NCI-H82 treated with DMSO at 0.1 percent for 48 hours (cell line): ENCODE results near the gene EYS.

ENCODE experiments used
- DNase-seq: peaks from one replicate; lab custom pipeline; 2025; ENCODE audit not compliant: unreplicated experiment; lab: John Stamatoyannopoulos, UW

The EYS gene

DNA sequence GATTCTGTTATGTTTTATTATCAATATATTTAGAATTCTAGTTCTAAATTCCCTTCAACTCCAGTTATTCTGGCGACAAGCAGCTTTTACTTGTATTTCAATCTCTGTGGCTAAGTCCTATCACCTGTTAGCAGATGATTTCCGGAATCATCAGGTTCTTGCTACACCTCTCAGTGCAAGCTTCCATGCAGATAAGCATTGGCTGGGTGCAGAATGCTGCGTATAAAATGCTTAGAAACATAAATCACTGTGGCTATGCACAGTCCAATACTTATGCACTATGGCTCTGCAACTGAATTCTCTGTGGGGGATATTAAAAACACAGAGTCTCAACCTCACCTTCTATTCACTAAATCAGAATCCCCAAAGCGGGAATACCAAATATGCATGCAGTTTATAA is 720.0 kb downstream of the EYS start:
- no peak for DNase-seq

DNA sequence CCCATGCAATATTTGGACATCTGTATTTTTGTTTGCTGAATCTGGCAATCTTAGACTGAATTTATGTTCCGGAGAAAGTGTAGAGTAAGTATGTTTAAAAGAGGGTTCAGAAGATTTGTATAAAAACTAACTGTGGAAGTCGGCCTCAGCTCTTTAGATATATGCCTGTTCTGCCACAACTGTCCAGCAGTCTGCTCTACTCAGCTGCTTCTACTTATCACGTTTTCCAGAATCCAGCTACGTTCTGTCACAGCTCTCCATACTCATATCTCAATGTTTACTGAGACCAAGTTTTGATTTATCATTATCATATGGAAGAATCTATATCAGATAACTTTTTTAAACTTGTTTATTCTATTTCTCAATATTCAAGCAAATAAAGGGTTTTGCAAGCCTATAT is 721.3 kb downstream of the EYS start:
- no peak for DNase-seq

DNA sequence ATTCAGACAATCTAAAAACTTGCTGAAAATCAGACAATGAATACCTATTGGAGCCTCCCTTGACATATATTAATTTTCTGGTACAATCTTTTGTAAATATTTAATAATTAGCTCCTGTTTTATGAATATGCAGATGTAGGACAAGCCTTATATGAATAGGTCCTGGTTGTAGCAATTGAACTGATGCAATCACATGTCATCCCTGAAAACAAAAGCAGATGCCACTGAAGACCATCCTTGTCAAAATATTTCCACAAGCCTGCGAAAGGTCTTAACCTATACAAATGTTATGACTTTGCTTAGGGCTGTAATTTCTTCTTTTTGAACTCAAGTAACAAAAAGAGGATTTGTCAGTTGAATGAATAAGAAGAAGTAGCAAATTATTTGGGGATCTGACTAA is 722.1 kb downstream of the EYS start:
- DNase-seq = no peak

DNA sequence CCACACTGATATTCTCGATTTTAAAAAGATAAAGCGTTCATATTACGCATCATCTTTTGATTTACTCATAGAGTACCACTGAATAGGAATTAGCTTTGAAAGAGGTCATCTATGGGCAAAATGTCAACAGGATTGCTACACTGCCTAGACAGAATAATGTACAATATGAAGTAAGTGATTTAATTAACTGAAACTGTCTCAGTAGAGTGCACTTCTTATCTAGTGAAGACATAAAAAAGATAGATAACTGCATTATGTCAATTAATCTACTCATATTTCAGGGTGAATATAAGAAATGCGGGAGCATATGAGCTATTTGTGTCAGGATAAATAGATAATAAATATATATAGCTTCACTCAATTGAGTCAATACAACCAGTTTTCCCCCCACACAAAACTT is 723.9 kb downstream of the EYS start:
- DNase-seq = no peak

DNA sequence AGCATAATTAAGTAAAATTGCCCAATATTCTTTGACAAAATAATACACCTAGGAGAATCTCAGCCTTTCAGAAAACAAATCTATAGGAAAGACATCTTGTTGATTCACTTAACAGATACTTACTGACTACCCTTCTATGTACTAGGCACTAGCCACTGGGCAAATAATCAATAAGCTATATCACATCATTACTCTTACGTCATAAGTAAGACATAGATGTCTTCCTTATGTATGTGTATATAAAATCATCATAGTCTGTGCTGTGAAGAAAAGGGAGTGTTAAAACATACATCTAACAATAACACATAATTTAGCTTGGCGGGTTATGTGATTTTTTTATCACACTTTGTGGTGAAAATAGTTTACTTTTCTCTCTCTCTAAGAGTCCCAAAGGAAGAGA is 733.9 kb downstream of the EYS start:
- DNase-seq = no peak

DNA sequence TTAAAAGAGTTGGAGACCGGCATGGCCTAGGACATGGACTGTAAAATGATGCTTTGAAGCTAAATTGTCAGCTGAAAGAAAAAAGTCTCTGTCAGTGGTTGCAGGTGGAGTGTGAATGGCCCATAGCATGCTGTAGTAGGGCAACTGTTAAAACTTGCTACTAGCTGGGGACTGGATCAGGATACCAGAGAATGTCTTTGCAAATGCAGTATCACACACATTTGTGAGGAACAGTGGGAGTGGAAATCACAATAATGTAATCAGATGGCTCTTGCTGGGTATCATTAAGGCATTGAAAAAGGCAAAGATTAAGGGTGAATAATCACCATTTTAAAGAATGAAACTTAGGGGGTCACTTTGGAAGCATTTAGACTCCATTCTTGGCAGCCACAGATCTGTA is 737.9 kb downstream of the EYS start:
- no peak for DNase-seq

DNA sequence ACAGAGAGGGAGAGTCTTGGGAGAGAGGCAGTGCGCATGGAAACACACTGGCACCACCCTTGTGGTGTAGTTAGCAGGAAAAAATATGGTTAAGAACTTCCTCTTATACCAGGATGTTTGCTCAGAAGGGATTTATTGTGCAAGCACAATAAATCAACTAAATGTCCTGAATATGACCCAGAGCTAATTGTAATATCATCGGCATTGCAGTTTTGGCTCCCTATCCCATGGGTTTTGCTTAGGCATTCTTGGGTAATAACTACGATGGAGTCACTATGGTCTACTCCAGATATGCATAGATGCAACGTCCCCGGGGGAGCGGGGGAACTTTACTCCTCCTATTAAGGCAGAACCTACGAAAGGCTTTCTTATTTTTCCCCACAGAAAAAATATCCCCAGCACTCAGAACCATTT is 751.6 kb downstream of the EYS start:
- DNase-seq = no peak

DNA sequence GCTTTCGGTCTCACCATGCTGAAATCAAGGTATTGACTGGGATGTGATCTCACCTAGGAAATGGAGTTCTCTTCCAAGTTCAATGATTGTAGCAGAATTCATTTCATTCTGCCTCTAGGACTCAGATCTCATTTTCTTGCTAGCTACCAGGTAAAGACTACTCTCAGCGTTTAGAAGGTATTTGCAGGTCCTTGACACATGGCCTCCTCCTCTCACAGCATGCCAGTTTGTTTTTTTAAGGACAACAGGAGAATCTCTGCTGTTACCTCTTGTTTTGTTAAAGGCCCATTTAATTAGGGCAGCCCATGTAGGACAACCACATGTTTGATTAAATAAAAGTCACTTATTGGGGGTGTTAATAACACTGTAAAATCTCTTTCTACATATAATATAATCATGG is 757.8 kb downstream of the EYS start:
- no peak for DNase-seq

DNA sequence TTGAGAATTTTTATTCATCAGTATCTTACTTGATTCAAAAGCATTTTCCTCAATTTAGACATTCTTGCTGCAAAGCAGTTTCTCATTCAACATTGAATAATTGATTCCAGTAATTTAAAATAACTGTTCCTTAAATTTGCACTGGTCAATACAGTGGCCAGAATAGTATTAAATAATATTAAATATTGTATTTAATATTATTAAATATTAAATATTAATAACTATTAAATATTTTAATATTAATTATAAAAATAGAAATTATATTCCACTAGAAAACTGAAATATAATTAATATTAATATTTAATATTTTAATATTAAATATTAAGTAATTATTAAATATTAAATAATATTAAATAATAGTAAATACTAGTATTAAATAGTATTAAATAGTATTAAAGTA is 758.8 kb downstream of the EYS start:
- DNase-seq = no peak

DNA sequence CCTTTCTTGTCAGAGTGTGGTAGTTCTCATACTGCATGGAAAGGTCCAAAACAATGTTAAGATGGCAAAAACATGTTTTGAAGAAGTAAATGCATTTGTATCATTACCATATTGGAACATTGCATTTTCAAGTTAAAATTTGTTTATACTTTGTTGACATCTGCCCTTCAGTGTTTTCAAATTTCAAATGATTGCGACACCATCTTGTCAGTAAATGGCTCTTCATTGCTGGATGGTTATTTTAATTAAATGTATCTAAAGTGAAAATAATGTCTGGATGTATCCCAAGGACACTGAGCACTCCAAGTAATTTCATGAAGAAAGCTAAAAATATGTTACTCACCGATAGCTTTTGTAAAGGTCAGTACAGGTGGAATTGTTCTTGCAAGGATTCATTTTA is 761.6 kb downstream of the EYS start:
- no peak for DNase-seq

DNA sequence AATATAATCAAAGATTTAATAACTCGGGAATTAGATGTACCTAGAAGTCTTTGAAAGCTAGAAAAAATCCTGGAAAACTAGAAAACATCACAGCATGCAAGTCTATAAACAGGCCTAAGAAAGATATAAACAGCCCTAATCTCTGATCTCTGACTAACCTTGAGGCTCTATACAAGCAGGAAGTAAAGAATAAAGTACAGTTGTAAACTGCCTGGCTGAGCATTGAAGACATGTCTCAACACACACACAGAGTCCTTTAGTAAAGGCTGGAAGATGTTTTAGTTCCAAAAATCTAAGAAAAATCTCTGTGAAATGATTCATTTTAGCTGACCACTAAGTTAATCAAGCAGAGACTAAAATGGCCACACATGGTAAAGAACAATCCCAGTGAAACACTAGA is 774.5 kb downstream of the EYS start:
- no peak for DNase-seq

DNA sequence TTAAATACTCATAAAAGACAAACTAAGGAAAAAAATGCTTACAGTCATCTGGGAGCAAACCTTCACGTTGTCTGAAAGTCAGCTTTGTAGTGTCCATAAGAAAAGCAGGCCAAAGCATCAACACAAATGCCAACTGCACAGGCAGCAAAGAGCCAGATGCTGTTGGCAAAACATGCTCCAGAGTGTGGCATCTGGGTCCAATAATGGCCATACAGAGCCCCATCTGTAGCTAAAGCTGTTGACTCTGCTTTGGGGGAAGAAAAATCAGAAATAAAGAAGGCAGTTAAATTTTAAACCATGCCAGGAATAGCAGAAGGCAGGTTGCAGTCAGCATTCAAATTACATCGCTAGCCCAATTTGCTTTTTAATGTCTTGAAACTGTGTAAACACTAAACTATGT is 776.3 kb downstream of the EYS start:
- DNase-seq = no peak

DNA sequence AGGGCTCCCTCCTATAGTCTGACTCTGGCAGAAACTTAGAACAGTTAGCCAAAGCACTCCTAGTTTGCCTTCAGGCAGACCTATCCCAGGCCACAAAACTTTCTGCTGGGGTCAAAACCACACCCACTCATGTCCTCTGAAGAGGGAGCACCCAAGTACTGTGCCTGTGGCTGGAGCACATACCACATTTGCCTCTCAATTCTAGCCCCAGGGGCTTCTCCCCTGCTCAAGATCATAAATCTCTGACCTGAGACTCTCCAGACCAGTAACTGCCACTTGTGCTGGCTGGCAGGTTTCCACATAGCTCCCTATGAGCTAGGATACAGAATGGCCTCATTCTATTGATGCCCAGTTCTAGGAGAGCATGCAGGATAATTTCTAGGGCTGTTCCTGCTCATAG is 781.0 kb downstream of the EYS start:
- no peak for DNase-seq

DNA sequence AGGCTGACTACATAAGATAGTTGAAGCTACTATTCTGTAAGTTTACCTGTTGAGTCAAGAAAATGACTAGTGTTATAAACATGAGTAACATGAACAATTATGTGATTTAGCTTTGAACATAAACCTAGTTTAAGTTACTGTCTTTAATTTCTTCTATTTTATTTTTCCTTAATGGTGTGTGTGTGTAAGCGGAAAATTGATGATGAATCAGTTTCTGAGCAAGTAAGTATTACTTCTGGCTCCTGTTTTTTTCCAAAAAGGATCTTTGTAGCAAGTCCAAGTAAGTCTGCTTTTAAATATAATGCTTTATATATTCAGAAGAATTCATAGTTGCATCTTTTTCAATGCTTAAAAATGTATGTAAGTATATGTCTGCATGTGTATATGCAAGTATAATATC is 786.8 kb downstream of the EYS start:
- DNase-seq = no peak

DNA sequence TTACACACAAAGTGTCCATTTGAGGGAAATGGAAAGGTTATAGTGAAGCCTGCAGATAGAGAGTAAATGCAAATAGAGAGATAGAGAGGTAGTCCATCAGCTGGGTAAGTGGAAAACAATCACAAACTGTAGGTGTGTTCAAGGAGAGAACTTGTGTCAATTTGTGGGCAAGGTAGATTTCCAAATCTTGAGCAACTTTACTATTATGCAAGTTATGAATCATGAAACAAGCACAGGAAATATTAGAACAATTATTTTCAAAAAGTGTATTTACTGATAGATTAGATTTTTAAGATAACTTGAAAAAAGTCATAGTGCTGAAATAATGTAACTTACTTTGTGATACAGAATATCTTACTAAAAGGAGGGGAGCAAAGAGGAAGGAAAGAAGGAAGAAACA is 792.9 kb downstream of the EYS start:
- no peak for DNase-seq

DNA sequence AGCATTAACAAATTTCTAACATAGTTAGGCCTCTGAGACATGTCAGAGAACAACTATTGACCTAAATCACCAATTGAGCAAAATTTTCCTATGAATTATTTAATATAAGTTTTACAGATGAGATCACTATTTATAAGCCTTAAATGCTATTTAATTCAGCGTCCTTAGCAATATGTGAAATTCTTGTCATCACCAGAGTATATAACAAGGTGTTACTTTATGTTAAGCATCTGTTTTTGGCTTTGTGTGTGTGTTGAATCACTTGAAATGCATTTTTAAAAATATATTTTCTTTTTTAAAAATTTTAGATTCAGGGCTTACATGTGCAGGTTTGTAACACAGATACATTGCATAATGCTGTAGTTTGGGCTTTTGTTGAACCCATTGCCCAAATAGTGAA is 794.1 kb downstream of the EYS start:
- no peak for DNase-seq

DNA sequence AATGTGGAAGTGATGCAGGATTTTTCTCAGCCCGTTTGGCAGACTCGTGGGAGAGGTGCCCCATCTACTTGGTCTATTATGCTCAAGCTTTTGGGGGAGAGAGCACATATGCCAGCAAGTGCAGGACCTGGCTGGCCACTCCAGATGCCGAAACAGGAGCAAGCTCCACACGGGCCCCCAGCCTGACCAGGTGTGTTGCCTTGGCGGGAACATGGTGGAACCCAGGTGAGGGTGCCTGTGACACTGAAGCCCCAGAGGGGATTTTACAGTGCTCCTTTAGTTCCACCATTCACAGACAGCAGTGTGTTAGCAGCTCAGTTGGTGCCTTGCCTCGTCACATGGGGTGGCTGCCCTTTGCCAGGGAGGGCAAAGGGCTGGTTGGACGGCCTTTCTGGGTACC is 798.9 kb downstream of the EYS start:
- DNase-seq = no peak

DNA sequence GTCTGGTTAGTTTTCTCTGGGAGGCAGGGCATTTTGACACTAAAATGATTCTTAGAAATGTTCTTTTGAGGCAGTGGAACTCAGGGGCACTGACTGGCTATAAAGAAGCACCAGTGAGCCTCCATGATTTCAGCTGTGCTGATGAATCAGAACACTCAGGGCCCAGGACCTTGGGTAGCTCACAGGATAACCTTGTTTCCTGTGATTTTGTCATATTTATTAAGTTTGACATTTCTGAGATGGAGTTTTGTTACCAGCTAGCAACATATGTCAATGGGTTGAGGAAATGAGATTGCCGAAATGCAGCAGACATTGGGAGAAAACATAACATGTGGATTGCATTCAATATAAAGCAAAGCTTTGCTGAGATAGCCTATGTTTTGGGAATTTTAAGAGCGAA is 802.4 kb downstream of the EYS start:
- no peak for DNase-seq

DNA sequence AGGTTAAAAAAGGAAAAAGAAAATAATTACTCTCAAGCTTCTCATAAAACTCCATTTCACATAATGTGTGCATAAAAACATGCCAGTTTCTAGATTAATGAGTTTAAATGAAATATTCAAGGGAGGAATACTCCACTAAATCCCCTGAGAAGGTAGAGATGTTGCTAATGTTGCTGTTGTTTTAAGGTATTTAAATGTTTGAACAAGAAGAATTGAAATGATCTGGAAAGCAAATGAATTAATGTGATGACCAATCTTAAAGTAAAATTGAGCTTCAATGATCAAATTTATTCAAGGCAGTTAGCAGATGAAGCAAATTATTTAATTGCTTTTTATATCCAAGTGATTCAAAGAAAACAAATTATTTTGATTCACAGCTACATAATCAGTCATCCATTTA is 804.4 kb downstream of the EYS start:
- DNase-seq = no peak

DNA sequence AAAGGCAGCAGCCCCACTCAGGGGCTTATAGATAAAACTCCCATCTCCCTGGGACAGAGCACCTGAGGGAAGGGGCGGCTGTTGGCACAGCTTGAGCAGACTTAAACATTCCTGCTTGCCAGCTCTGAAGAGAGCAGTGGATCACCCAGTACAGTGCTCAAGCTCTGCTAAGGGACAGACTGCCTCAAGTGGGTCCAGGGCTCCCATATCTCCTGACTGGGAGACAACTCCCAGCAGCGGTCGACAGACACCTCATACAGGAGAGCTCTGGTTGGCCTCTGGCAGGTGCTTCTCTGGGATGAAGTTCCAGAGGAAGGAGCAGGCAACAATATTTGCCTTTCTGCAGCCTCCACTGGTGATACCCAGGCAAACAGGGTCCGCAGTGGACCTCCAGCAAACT is 810.1 kb downstream of the EYS start:
- no peak for DNase-seq

DNA sequence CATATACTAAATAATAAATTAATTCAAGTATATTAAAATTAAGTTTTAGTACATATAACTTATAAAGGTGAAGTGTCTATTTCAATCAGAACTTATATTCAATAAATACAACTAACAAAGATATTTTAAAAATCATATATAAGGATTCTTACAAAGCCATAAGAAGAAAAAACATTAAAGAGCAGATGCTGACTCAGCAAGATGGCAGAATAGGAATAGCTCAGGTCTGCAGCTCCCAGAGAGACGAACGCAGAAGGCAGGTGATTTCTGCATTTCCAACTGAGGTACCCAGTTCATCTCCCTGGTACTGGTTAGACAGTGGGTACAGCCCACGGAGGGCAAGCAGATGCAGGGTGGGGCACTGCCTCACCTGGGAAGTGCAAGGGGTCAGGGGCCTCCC is 811.1 kb downstream of the EYS start:
- no peak for DNase-seq

DNA sequence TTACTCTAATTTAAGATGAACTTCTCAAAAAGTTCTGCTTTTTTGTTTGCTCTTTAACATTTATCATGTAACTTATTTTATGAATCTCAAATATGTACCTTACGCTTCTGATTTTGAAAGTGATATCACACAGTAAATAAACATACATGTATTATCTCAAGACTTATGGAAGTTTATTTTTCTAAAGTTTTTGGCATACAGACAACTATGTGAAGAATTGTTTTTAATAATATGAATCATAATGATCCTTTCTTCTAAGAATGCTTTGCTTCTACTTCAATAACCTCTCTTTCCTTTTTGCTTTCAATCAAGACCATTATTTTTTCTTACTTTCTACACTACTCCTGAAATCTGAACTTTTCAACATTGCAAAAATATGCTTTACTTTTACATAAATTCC is 816.4 kb downstream of the EYS start:
- DNase-seq = no peak

DNA sequence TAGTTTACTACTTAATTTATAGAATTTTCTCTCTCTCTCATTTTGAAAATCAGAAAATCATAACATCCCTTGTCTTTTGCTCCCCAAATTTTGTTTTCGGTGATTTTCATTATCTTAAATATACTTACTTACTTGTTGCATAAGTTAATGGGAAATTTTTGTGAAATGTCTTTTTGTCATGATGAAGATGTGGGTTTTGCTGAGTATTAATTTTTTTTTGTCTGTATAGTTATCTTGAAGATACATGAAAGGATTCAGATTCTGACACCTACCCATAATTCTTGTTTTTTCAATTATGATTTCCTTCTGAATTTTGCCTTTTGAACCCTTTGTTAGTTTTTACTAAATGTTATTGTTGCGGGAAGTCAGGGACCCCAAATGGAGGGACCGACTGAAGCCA is 817.9 kb downstream of the EYS start:
- DNase-seq = no peak

DNA sequence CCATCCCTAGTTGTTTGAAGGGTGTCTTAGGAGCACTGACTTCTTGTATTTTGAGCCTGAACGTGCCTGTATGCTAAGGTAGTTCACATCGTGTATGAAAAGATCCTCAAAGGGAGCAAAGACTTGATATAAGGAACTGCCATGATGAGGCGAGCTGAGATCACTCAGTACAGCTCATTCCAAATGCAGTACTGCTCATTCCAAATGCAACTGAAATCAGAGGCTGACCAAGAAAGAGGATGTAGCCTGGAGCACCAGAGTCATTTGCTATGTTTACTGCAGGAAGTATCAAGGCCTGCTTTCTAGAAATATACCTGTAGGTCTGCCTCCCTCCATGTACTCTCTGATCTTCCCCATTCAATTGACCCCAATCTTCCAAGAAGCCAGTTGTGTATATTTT is 832.2 kb downstream of the EYS start:
- DNase-seq = no peak
